ENCODE results near the gene PLCL1. TPM values are rescaled to one million over a fixed set of nuclear protein-coding genes. Genes with fewer than 3 reads are reported as not detected.

PLCL1 gene
- total RNA-seq, 1 experiment from 2014 or later: 0.07 TPM

DNA sequence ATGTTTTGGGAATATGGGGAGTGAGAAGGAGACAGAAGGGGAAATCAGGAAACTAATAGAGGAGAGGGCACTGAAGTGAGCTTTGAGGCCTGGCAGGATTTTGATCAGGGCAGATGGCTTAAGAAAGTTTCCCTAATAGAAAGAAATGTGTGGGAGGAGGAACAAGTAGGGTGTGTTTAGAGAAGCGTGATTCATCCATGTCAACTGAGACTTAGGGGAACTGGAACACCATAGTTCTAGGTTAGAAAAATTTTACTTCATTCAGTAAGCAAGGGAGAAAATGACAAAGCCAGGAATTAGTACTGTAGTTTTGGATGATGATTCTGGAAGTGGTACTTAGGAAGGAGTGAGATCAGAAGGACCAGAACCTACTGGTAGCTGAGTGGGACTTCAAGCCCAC is 296.0 kb downstream of the PLCL1 start:
- H3K27ac Mint-ChIP-seq: no peak overlapping the region
- H3K27me3 Mint-ChIP-seq (ENCODE audit: low read depth): no peaks in the 10 kb centered on the region
- peaks cover 5% of the 10 kb centered on the region for H3K4me1 Mint-ChIP-seq
- DNase-seq (ENCODE audit: low spot score) (no peak), ATAC-seq (no peak)
- H3K36me3 Mint-ChIP-seq: no peaks in the 10 kb centered on the region
- POLR2A ChIA-PET: no interaction called here
- no peak overlapping the region for H3K4me3 Mint-ChIP-seq
- no peaks in the 10 kb centered on the region for H3K9me3 Mint-ChIP-seq
- CTCF ChIA-PET: no interaction called here
- TF ChIP-seq FOXK1 (CRISPR knock-in tag; IDR thresholded peaks at IDR 0.05): no peak
- TF ChIP-seq SMAD4 (CRISPR knock-in tag; IDR thresholded peaks at IDR 0.05): no peak
- TF ChIP-seq ZNF317 (CRISPR knock-in tag; IDR thresholded peaks at IDR 0.05; ENCODE audit: borderline replicate concordance, low read depth): no peak
- no peak for TF ChIP-seq IRF2 (CRISPR knock-in tag; IDR thresholded peaks at IDR 0.05; ENCODE audit: borderline replicate concordance, low read depth)
- TF ChIP-seq JAZF1 (CRISPR knock-in tag; IDR thresholded peaks at IDR 0.05): no peak
- TF ChIP-seq GRHL2 (CRISPR knock-in tag; IDR thresholded peaks at IDR 0.05; ENCODE audit: insufficient replicate concordance, severe bottlenecking): no peak
- TF ChIP-seq, protein P1, sequence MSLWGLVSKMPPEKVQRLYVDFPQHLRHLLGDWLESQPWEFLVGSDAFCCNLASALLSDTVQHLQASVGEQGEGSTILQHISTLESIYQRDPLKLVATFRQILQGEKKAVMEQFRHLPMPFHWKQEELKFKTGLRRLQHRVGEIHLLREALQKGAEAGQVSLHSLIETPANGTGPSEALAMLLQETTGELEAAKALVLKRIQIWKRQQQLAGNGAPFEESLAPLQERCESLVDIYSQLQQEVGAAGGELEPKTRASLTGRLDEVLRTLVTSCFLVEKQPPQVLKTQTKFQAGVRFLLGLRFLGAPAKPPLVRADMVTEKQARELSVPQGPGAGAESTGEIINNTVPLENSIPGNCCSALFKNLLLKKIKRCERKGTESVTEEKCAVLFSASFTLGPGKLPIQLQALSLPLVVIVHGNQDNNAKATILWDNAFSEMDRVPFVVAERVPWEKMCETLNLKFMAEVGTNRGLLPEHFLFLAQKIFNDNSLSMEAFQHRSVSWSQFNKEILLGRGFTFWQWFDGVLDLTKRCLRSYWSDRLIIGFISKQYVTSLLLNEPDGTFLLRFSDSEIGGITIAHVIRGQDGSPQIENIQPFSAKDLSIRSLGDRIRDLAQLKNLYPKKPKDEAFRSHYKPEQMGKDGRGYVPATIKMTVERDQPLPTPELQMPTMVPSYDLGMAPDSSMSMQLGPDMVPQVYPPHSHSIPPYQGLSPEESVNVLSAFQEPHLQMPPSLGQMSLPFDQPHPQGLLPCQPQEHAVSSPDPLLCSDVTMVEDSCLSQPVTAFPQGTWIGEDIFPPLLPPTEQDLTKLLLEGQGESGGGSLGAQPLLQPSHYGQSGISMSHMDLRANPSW (CRISPR knock-in tag; conservative IDR thresholded peaks at IDR 0.05; ENCODE audit: low read depth): no peak
- TF ChIP-seq, protein P2, sequence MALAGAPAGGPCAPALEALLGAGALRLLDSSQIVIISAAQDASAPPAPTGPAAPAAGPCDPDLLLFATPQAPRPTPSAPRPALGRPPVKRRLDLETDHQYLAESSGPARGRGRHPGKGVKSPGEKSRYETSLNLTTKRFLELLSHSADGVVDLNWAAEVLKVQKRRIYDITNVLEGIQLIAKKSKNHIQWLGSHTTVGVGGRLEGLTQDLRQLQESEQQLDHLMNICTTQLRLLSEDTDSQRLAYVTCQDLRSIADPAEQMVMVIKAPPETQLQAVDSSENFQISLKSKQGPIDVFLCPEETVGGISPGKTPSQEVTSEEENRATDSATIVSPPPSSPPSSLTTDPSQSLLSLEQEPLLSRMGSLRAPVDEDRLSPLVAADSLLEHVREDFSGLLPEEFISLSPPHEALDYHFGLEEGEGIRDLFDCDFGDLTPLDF (CRISPR knock-in tag; IDR thresholded peaks at IDR 0.05): no peak
- TF ChIP-seq NR2C2 (CRISPR knock-in tag; IDR thresholded peaks at IDR 0.05): no peak
- TF ChIP-seq HMGA2 (CRISPR knock-in tag; IDR thresholded peaks at IDR 0.05): no peak
- TF ChIP-seq, protein P3, sequence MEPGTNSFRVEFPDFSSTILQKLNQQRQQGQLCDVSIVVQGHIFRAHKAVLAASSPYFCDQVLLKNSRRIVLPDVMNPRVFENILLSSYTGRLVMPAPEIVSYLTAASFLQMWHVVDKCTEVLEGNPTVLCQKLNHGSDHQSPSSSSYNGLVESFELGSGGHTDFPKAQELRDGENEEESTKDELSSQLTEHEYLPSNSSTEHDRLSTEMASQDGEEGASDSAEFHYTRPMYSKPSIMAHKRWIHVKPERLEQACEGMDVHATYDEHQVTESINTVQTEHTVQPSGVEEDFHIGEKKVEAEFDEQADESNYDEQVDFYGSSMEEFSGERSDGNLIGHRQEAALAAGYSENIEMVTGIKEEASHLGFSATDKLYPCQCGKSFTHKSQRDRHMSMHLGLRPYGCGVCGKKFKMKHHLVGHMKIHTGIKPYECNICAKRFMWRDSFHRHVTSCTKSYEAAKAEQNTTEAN (CRISPR knock-in tag; IDR thresholded peaks at IDR 0.05): no peak
- TF ChIP-seq CREM (CRISPR knock-in tag; IDR thresholded peaks at IDR 0.05): no peak
- TF ChIP-seq, protein P4, sequence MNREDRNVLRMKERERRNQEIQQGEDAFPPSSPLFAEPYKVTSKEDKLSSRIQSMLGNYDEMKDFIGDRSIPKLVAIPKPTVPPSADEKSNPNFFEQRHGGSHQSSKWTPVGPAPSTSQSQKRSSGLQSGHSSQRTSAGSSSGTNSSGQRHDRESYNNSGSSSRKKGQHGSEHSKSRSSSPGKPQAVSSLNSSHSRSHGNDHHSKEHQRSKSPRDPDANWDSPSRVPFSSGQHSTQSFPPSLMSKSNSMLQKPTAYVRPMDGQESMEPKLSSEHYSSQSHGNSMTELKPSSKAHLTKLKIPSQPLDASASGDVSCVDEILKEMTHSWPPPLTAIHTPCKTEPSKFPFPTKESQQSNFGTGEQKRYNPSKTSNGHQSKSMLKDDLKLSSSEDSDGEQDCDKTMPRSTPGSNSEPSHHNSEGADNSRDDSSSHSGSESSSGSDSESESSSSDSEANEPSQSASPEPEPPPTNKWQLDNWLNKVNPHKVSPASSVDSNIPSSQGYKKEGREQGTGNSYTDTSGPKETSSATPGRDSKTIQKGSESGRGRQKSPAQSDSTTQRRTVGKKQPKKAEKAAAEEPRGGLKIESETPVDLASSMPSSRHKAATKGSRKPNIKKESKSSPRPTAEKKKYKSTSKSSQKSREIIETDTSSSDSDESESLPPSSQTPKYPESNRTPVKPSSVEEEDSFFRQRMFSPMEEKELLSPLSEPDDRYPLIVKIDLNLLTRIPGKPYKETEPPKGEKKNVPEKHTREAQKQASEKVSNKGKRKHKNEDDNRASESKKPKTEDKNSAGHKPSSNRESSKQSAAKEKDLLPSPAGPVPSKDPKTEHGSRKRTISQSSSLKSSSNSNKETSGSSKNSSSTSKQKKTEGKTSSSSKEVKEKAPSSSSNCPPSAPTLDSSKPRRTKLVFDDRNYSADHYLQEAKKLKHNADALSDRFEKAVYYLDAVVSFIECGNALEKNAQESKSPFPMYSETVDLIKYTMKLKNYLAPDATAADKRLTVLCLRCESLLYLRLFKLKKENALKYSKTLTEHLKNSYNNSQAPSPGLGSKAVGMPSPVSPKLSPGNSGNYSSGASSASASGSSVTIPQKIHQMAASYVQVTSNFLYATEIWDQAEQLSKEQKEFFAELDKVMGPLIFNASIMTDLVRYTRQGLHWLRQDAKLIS (CRISPR knock-in tag; IDR thresholded peaks at IDR 0.05; ENCODE audit: borderline replicate concordance): no peak
- TF ChIP-seq, protein P5, sequence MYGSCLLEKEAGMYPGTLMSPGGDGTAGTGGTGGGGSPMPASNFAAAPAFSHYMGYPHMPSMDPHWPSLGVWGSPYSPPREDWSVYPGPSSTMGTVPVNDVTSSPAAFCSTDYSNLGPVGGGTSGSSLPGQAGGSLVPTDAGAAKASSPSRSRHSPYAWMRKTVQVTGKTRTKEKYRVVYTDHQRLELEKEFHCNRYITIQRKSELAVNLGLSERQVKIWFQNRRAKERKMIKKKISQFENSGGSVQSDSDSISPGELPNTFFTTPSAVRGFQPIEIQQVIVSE (CRISPR knock-in tag; IDR thresholded peaks at IDR 0.05; ENCODE audit: borderline replicate concordance): no peak
- no peak for TF ChIP-seq KAT7 (CRISPR knock-in tag; IDR thresholded peaks at IDR 0.05; ENCODE audit: borderline replicate concordance)
- TF ChIP-seq, protein P6, sequence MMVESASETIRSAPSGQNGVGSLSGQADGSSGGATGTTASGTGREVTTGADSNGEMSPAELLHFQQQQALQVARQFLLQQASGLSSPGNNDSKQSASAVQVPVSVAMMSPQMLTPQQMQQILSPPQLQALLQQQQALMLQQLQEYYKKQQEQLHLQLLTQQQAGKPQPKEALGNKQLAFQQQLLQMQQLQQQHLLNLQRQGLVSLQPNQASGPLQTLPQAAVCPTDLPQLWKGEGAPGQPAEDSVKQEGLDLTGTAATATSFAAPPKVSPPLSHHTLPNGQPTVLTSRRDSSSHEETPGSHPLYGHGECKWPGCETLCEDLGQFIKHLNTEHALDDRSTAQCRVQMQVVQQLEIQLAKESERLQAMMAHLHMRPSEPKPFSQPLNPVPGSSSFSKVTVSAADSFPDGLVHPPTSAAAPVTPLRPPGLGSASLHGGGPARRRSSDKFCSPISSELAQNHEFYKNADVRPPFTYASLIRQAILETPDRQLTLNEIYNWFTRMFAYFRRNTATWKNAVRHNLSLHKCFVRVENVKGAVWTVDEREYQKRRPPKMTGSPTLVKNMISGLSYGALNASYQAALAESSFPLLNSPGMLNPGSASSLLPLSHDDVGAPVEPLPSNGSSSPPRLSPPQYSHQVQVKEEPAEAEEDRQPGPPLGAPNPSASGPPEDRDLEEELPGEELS (CRISPR knock-in tag; IDR thresholded peaks at IDR 0.05): no peak

All from WTC11 (cell line).